H1 (cell line): ENCODE measurements around the gene PAX9. TPM values are rescaled to one million over a fixed set of nuclear protein-coding genes. Genes with fewer than 3 reads are reported as not detected.

Experiments
- CTCF ChIA-PET: fragments of 300-600 bp; sonication (Branson Sonifier 250); formaldehyde crosslinking; loops from one replicate; lab custom pipeline; 2021; ENCODE audit not compliant: partially characterized antibody; lab: Charles Lee
- POLR2A ChIA-PET: fragments of 300-600 bp; sonication (Branson Sonifier 250); formaldehyde crosslinking; loops from one replicate; lab custom pipeline; 2021; ENCODE audit warnings: inconsistent platforms; ENCODE audit not compliant: partially characterized antibody; lab: Charles Lee
- DNase-seq, 2 experiments: peaks; one replicate each; pipeline versions ENCODE4 v3.0.0 to v3.0.0-alpha.2; 2010 to 2022; ENCODE audit warnings: low spot score in 2 of 2, low read depth in 1 of 2, mixed read lengths in 1 of 2
- FAIRE-seq: peaks from 2 replicates; lab custom pipeline; 2011; peaks lifted over from hg19 to GRCh38; lab: Jason Lieb, UNC
- H2AFZ ChIP-seq: 2 replicates; pipeline ENCODE4 v1.8.1; 2012; ENCODE audit warnings: low read length, inconsistent platforms
- H2AK5ac ChIP-seq: 2 replicates; pipeline ENCODE4 v1.6.1; 2013; ENCODE audit warnings: low read depth, low read length
- H2BK120ac ChIP-seq: replicated peaks from 2 replicates; pipeline ENCODE3; 2013; ENCODE audit warnings: low read depth, low read length, inconsistent platforms
- H2BK12ac ChIP-seq: 2 replicates; pipeline ENCODE4 v1.6.1; 2013; ENCODE audit warnings: low read depth, low read length
- H2BK15ac ChIP-seq: 2 replicates; pipeline ENCODE4 v1.6.1; 2013; ENCODE audit warnings: low read length
- H2BK20ac ChIP-seq: 2 replicates; pipeline ENCODE4 v1.6.1; 2013; ENCODE audit warnings: low read length
- H2BK5ac ChIP-seq: 2 replicates; pipeline ENCODE4 v1.6.1; 2013; ENCODE audit warnings: low read depth, low read length
- H3K14ac ChIP-seq: 2 replicates; pipeline ENCODE4 v1.6.1; 2013; ENCODE audit warnings: inconsistent platforms; ENCODE audit not compliant: insufficient read length
- H3K18ac ChIP-seq: 2 replicates; pipeline ENCODE4 v1.6.1; 2013; ENCODE audit warnings: low read length; ENCODE audit errors: extremely low read depth
- H3K23ac ChIP-seq: 2 replicates; pipeline ENCODE4 v1.6.1; 2013; ENCODE audit warnings: inconsistent platforms; ENCODE audit not compliant: insufficient read length
- H3K23me2 ChIP-seq: 2 replicates; pipeline ENCODE4 v1.6.1; 2013; ENCODE audit warnings: low read depth, low read length
- H3K27ac ChIP-seq: 2 replicates; pipeline ENCODE4 v1.6.1; 2011; ENCODE audit warnings: low read depth, low read length, inconsistent platforms
- H3K27me3 ChIP-seq, 4 experiments: replicated peaks in 1 of 4; 1 replicate in 1 of 4; 2 replicates in 3 of 4; pipeline versions ENCODE4 v1.6.1 to v1.8.1; 2011 to 2013; ENCODE audit warnings: low read length in 3 of 4, mild to moderate bottlenecking in 3 of 4, inconsistent platforms in 2 of 4, mixed read lengths in 2 of 4, moderate library complexity in 1 of 4; ENCODE audit not compliant: control insufficient read depth in 3 of 4, insufficient read depth in 3 of 4; ENCODE audit errors: extremely low read depth in 1 of 4
- H3K36me3 ChIP-seq, 4 experiments: 2 replicates each; pipeline versions ENCODE4 v1.6.1 to v1.8.1; 2011 to 2013; ENCODE audit warnings: mild to moderate bottlenecking in 4 of 4, low read length in 3 of 4, moderate library complexity in 2 of 4, control low read depth in 1 of 4, inconsistent platforms in 1 of 4; ENCODE audit not compliant: insufficient read depth in 4 of 4, control insufficient read depth in 2 of 4
- H3K4ac ChIP-seq: replicated peaks from 2 replicates; pipeline ENCODE3; 2013; ENCODE audit warnings: low read length, low read depth, mixed read lengths, inconsistent platforms; ENCODE audit not compliant: insufficient read length
- H3K4me1 ChIP-seq, 4 experiments: replicated peaks in 1 of 4; 1 replicate in 1 of 4; 2 replicates in 3 of 4; pipeline versions ENCODE4 v1.6.1 to v1.8.1; 2011 to 2013; ENCODE audit warnings: low read length in 3 of 4, inconsistent platforms in 2 of 4, mixed read lengths in 1 of 4; ENCODE audit not compliant: insufficient read depth in 4 of 4, control insufficient read depth in 3 of 4
- H3K4me2 ChIP-seq, 2 experiments: 2 replicates each; pipeline versions ENCODE4 v1.6.1 to v1.8.1; 2011 to 2013; ENCODE audit warnings: low read depth in 2 of 2, low read length in 2 of 2, control low read depth in 1 of 2, inconsistent platforms in 1 of 2, mild to moderate bottlenecking in 1 of 2; ENCODE audit not compliant: insufficient read depth in 1 of 2
- H3K4me3 ChIP-seq, 4 experiments: fragments of 200-600, 300-600 bp in 1 of 4; sonication (generic), shearing (Covaris generic), sonication (Bioruptor Twin) in 1 of 4; 2 replicates each; pipeline versions ENCODE4 v1.5.1 to v1.8.1; 2011 to 2016; ENCODE audit warnings: low read length in 4 of 4, low read depth in 3 of 4, control low read depth in 2 of 4, inconsistent platforms in 2 of 4, mild to moderate bottlenecking in 2 of 4, mixed read lengths in 1 of 4, moderate library complexity in 1 of 4; ENCODE audit not compliant: insufficient read depth in 2 of 4; ENCODE audit errors: extremely low read depth in 1 of 4
- H3K56ac ChIP-seq: replicated peaks from 2 replicates; pipeline ENCODE3; 2013; ENCODE audit warnings: low read depth, mild to moderate bottlenecking, mixed read lengths, low read length, inconsistent platforms; ENCODE audit not compliant: insufficient read length
- H3K79me1 ChIP-seq: 2 replicates; pipeline ENCODE4 v1.6.1; 2013; ENCODE audit warnings: low read depth, low read length, control low read depth
- H3K79me2 ChIP-seq, 2 experiments: 2 replicates each; pipeline versions ENCODE4 v1.6.1 to v1.8.1; 2012 to 2013; ENCODE audit warnings: low read length in 2 of 2, mild to moderate bottlenecking in 2 of 2, inconsistent platforms in 1 of 2; ENCODE audit not compliant: insufficient read depth in 2 of 2, control insufficient read depth in 1 of 2
- H3K9ac ChIP-seq, 4 experiments: replicated peaks in 1 of 4; 1 replicate in 1 of 4; 2 replicates in 3 of 4; pipeline versions ENCODE4 v1.6.1 to v1.8.1; 2011 to 2013; ENCODE audit warnings: low read depth in 3 of 4, low read length in 3 of 4, control low read depth in 2 of 4, mild to moderate bottlenecking in 2 of 4, moderate library complexity in 2 of 4, inconsistent platforms in 1 of 4; ENCODE audit errors: extremely low read depth in 1 of 4
- H3K9me3 ChIP-seq, 2 experiments: 2 replicates each; pipeline versions ENCODE4 v1.6.1 to v1.8.1; 2012 to 2013; ENCODE audit warnings: mild to moderate bottlenecking in 2 of 2, moderate library complexity in 2 of 2, control low read depth in 1 of 2, inconsistent platforms in 1 of 2, low read depth in 1 of 2, low read length in 1 of 2, mixed read lengths in 1 of 2; ENCODE audit not compliant: insufficient read depth in 2 of 2
- H4K20me1 ChIP-seq, 2 experiments: replicated peaks in 1 of 2; 2 replicates each; pipeline versions ENCODE3 to v1.8.1; 2011 to 2013; ENCODE audit warnings: inconsistent platforms in 2 of 2, low read length in 2 of 2, mild to moderate bottlenecking in 1 of 2; ENCODE audit not compliant: insufficient read depth in 2 of 2, control insufficient read depth in 1 of 2
- H4K5ac ChIP-seq: 2 replicates; pipeline ENCODE4 v1.6.1; 2013; ENCODE audit warnings: low read length, low read depth, mixed read lengths, inconsistent platforms; ENCODE audit not compliant: insufficient read length
- H4K8ac ChIP-seq: 2 replicates; pipeline ENCODE4 v1.8.0; 2013; ENCODE audit warnings: mild to moderate bottlenecking, moderate library complexity, low read length, inconsistent platforms; ENCODE audit not compliant: insufficient read depth; ENCODE audit errors: extremely low read depth
- H4K91ac ChIP-seq: replicated peaks from 2 replicates; pipeline ENCODE3; 2013; ENCODE audit warnings: low read length, mixed read lengths, inconsistent platforms; ENCODE audit not compliant: insufficient read length
- ZNF274 ChIP-seq: IDR thresholded peaks from 2 replicates; pipeline ENCODE4 v1.7.0; 2012; ENCODE audit warnings: low read length, borderline replicate concordance; ENCODE audit errors: extremely low read depth
- polyA plus RNA-seq, 7 experiments: library from polyadenylated mRNA; depleted of rRNA in 3 of 7; stranded (reverse) in 5 of 7; unstranded in 2 of 7; fragments of >200 nt in 5 of 7; fragments of 200-250 nt in 2 of 7; gene quantifications; 1 replicate in 5 of 7; 2 replicates in 1 of 7; 4 replicates in 1 of 7; pipeline versions ENCODE4 v1.2.1 to v1.2.3, GENCODE V29; 2011 to 2013; ENCODE audit warnings: missing spikeins in 2 of 7, mixed read lengths in 2 of 7
- total RNA-seq: library from RNA; stranded (reverse); fragmentation: NEBNext Ultra II Directional; extraction: Animal tissue kit (Norgen Biotek cat#: 25700); gene quantifications from 2 replicates; pipeline ENCODE4 v1.2.1, GENCODE V29; 2021

Gene PAX9
- total and polyA plus RNA-seq, 2 of the 8 experiments (the other 6 are each of a cell fraction or from before 2014, with no cell fraction given) = 0.05 TPM; not detected in 1

DNA sequence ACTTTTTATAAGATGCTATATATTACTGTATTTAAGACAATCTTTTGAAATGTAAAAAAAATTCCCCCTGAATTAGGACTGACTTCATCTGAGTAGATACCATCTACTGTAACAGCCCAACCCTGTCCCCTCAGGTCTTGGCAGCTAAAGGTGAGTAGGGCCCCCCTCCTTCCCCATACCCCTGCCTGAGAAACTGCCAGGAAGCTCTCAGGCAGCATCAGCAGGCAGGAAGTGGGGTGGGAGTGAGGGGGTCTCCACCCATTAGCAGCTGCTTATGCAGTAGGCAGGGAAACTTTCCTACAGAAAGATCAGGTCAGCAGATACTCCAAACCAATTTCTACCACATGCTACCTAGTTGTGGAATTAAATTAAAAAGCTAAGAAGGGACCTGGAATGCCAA lies 62.5 kb downstream of the PAX9 start:
- ChIA-PET CTCF (interaction anchor here (0.6 to 6.5 kb wide), 5 partner anchors 8 to 119 kb away, joined by 3 to 43 read pairs (median 3); no protein-coding TSS in a partner anchor), POLR2A (no interaction called here)
- Histone ChIP-seq H3K4me3 (no peak overlapping the region), H2AFZ (no peak overlapping the region), H3K9ac (no peak overlapping the region), H3K9me3 (no peaks in the 10 kb centered on the region), H2BK5ac (no peak overlapping the region), H2BK20ac (no peak overlapping the region), H2BK15ac (no peak overlapping the region), H3K23me2 (no peaks in the 10 kb centered on the region), H3K18ac (no peak overlapping the region), H3K79me1 (no peaks in the 10 kb centered on the region), H4K91ac (no peak overlapping the region), H2BK12ac (no peak overlapping the region), H3K4ac (no peak overlapping the region), H3K27me3 (no peaks in the 10 kb centered on the region), H3K79me2 (no peaks in the 10 kb centered on the region), H3K14ac (no peak overlapping the region), H3K4me1 (no peaks in the 10 kb centered on the region), H3K56ac (no peak overlapping the region), H2BK120ac (no peak overlapping the region), H4K20me1 (no peaks in the 10 kb centered on the region), H3K23ac (no peak overlapping the region), H4K8ac (no peak overlapping the region), H4K5ac (no peak overlapping the region), H3K36me3 (no peaks in the 10 kb centered on the region), H3K4me2 (no peak overlapping the region), H3K27ac (no peak overlapping the region), H2AK5ac (no peak overlapping the region)
- no peak for DNase-seq
- no peak for FAIRE-seq
- TF ChIP-seq ZNF274 = no peak
